K562 (cell line): ENCODE measurements around the gene PGGHG. TPM values are rescaled to one million over a fixed set of nuclear protein-coding genes. Genes with fewer than 3 reads are reported as not detected.

ENCODE experiments used
- CC2D1A ChIP-seq: fragments of 450-650 bp; IDR thresholded peaks from 2 replicates; pipeline ENCODE4 v1.6.1; 2017; ENCODE audit warnings: mild to moderate bottlenecking
- EHMT2 ChIP-seq: fragments of 450-650 bp; IDR thresholded peaks from 2 replicates; pipeline ENCODE4 v1.6.1; 2018; ENCODE audit warnings: antibody characterized with exemption
- ELF2 ChIP-seq: fragments of 250-450 bp; sonication (Bioruptor Pico); IDR thresholded peaks from 2 replicates; pipeline ENCODE4 v1.5.0; 2021; ENCODE audit warnings: mild to moderate bottlenecking
- GABPB2 ChIP-seq: fragments of 250-450 bp; sonication (Bioruptor Pico); conservative IDR thresholded peaks from 2 replicates; pipeline ENCODE4 v1.5.1; 2021; ENCODE audit warnings: mild to moderate bottlenecking
- HDAC2 ChIP-seq: fragments of 450-650 bp; IDR thresholded peaks from 2 replicates; pipeline ENCODE4 v1.6.1; 2016; ENCODE audit warnings: mild to moderate bottlenecking
- HDAC8 ChIP-seq: fragments of 450-650 bp; IDR thresholded peaks from 2 replicates; pipeline ENCODE4 v1.6.1; 2016; ENCODE audit warnings: mild to moderate bottlenecking, missing genetic modification characterization, moderate library complexity, missing compliant biosample characterization
- HDGF ChIP-seq: fragments of 450-650 bp; IDR thresholded peaks from 2 replicates; pipeline ENCODE4 v1.6.1; 2016
- TGIF2 ChIP-seq: sonication (generic); formaldehyde crosslinking; IDR thresholded peaks from 2 replicates; pipeline ENCODE4 v1.8.1; 2022; ENCODE audit warnings: mild to moderate bottlenecking, missing genetic modification reagents, moderate library complexity
- ZC3H4 ChIP-seq: sonication (generic); formaldehyde crosslinking; IDR thresholded peaks from 2 replicates; pipeline ENCODE4 v1.9.0; 2021; ENCODE audit warnings: missing genetic modification reagents, borderline replicate concordance
- ZNF644 ChIP-seq: fragments of 200-800 bp; sonication (Bioruptor generic); IDR thresholded peaks from 2 replicates; pipeline ENCODE4 v1.6.1; 2016; ENCODE audit warnings: low read depth, missing genetic modification characterization, missing compliant biosample characterization
- ZNF695 ChIP-seq: fragments of 450-650 bp; formaldehyde crosslinking; IDR thresholded peaks from 2 replicates; pipeline ENCODE4 v1.4.0; 2020; ENCODE audit warnings: mild to moderate bottlenecking, moderate library complexity
- polyA plus RNA-seq, 8 experiments: library from polyadenylated mRNA; depleted of rRNA in 4 of 8; stranded (reverse) in 5 of 8; unstranded in 3 of 8; fragments of >200 nt; fragmentation: Nextera tagmentation in 2 of 8; fragmentation: Illumina TruSeq in 1 of 8; extraction: Ambion mirVana in 2 of 8; extraction: Trizol in 1 of 8; gene quantifications; 2 replicates each; pipeline versions ENCODE4 v1.2.1 to v1.2.3, GENCODE V29; 2011 to 2014; ENCODE audit warnings: inconsistent platforms in 1 of 8, missing spikeins in 1 of 8
- total RNA-seq, 7 experiments: library from RNA; depleted of rRNA in 6 of 7; stranded (reverse); fragments of >200 nt in 6 of 7; fragmentation: Illumina TruSeq in 2 of 7; extraction: Trizol in 2 of 7; gene quantifications; 2 replicates each; pipeline versions ENCODE4 v1.2.1 to v1.2.3, GENCODE V29; 2011 to 2021; ENCODE audit warnings: low replicate concordance in 1 of 7
- TF ChIP-seq, protein P1 (sequence below): fragments of 250-450 bp; sonication (Bioruptor Pico); IDR thresholded peaks from 2 replicates; pipeline ENCODE4 v1.4.0; 2020; ENCODE audit warnings: mild to moderate bottlenecking, moderate library complexity
- TF ChIP-seq, protein P2 (sequence below): fragments of 250-450 bp; sonication (Bioruptor Pico); IDR thresholded peaks from 2 replicates; pipeline ENCODE4 v1.5.0; 2021; ENCODE audit warnings: mild to moderate bottlenecking, borderline replicate concordance
- TF ChIP-seq, protein P3 (sequence below): sonication (generic); formaldehyde crosslinking; IDR thresholded peaks from 2 replicates; pipeline ENCODE4 v1.8.0; 2022; ENCODE audit warnings: mild to moderate bottlenecking, missing genetic modification reagents
- TF ChIP-seq, protein P4 (sequence below): fragments of 200-800 bp; sonication (Bioruptor generic); IDR thresholded peaks from 2 replicates; pipeline ENCODE4 v1.6.1; 2016; ENCODE audit warnings: missing genetic modification characterization, missing compliant biosample characterization

PGGHG gene
- total and polyA plus RNA-seq, 9 of the 15 experiments (the other 6 are each of a cell fraction or from before 2014, with no cell fraction given): 0.38 to 85.1 (median 18.1) TPM

DNA sequence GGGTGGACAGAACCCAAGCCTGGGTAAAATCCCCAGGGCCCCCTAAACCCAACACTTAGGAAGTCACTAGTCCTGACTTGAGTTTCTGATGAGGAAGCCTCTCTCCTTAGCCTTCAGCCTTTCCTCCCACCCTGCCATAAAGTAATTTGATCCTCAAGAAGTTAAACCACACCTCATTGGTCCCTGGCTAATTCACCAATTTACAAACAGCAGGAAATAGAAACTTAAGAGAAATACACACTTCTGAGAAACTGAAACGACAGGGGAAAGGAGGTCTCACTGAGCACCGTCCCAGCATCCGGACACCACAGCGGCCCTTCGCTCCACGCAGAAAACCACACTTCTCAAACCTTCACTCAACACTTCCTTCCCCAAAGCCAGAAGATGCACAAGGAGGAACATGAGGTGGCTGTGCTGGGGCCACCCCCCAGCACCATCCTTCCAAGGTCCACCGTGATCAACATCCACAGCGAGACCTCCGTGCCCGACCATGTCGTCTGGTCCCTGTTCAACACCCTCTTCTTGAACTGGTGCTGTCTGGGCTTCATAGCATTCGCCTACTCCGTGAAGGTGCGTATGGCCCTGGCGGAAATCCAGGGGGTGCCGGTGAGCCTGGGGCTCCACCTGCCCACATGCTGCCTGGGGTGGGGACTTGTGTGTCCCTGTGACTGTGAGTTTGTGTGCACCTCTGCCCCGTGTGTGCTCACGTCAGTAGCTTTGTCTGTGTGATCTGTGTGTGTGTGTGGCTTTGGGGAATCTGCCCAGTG lies 25.0 kb downstream of the PGGHG start, which contains the start of gene IFITM1 (continued):
- TF ChIP-seq, protein P1, sequence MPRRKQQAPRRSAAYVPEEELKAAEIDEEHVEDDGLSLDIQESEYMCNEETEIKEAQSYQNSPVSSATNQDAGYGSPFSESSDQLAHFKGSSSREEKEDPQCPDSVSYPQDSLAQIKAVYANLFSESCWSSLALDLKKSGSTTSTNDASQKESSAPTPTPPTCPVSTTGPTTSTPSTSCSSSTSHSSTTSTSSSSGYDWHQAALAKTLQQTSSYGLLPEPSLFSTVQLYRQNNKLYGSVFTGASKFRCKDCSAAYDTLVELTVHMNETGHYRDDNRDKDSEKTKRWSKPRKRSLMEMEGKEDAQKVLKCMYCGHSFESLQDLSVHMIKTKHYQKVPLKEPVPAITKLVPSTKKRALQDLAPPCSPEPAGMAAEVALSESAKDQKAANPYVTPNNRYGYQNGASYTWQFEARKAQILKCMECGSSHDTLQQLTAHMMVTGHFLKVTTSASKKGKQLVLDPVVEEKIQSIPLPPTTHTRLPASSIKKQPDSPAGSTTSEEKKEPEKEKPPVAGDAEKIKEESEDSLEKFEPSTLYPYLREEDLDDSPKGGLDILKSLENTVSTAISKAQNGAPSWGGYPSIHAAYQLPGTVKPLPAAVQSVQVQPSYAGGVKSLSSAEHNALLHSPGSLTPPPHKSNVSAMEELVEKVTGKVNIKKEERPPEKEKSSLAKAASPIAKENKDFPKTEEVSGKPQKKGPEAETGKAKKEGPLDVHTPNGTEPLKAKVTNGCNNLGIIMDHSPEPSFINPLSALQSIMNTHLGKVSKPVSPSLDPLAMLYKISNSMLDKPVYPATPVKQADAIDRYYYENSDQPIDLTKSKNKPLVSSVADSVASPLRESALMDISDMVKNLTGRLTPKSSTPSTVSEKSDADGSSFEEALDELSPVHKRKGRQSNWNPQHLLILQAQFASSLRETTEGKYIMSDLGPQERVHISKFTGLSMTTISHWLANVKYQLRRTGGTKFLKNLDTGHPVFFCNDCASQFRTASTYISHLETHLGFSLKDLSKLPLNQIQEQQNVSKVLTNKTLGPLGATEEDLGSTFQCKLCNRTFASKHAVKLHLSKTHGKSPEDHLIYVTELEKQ: no peak
- TF ChIP-seq ZC3H4 (CRISPR knock-in tag): no peak
- TF ChIP-seq HDGF: peak; percentile 54; the same call in 1 of the 2 replicates
- peak; percentile 31; the same call in 1 of the 2 replicates for TF ChIP-seq CC2D1A
- TF ChIP-seq, protein P2, sequence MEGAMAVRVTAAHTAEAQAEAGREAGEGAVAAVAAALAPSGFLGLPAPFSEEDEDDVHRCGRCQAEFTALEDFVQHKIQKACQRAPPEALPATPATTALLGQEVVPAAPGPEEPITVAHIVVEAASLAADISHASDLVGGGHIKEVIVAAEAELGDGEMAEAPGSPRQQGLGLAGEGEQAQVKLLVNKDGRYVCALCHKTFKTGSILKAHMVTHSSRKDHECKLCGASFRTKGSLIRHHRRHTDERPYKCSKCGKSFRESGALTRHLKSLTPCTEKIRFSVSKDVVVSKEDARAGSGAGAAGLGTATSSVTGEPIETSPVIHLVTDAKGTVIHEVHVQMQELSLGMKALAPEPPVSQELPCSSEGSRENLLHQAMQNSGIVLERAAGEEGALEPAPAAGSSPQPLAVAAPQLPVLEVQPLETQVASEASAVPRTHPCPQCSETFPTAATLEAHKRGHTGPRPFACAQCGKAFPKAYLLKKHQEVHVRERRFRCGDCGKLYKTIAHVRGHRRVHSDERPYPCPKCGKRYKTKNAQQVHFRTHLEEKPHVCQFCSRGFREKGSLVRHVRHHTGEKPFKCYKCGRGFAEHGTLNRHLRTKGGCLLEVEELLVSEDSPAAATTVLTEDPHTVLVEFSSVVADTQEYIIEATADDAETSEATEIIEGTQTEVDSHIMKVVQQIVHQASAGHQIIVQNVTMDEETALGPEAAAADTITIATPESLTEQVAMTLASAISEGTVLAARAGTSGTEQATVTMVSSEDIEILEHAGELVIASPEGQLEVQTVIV (CRISPR knock-in tag): no peak
- TF ChIP-seq ZNF644 (tag): no peak
- peak; percentile 66 for TF ChIP-seq HDAC2
- TF ChIP-seq, protein P3, sequence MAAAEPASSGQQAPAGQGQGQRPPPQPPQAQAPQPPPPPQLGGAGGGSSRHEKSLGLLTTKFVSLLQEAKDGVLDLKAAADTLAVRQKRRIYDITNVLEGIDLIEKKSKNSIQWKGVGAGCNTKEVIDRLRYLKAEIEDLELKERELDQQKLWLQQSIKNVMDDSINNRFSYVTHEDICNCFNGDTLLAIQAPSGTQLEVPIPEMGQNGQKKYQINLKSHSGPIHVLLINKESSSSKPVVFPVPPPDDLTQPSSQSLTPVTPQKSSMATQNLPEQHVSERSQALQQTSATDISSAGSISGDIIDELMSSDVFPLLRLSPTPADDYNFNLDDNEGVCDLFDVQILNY: no peak
- TF ChIP-seq ZNF695 (CRISPR knock-in tag): no peak
- TF ChIP-seq EHMT2: no peak
- TF ChIP-seq, protein P4, sequence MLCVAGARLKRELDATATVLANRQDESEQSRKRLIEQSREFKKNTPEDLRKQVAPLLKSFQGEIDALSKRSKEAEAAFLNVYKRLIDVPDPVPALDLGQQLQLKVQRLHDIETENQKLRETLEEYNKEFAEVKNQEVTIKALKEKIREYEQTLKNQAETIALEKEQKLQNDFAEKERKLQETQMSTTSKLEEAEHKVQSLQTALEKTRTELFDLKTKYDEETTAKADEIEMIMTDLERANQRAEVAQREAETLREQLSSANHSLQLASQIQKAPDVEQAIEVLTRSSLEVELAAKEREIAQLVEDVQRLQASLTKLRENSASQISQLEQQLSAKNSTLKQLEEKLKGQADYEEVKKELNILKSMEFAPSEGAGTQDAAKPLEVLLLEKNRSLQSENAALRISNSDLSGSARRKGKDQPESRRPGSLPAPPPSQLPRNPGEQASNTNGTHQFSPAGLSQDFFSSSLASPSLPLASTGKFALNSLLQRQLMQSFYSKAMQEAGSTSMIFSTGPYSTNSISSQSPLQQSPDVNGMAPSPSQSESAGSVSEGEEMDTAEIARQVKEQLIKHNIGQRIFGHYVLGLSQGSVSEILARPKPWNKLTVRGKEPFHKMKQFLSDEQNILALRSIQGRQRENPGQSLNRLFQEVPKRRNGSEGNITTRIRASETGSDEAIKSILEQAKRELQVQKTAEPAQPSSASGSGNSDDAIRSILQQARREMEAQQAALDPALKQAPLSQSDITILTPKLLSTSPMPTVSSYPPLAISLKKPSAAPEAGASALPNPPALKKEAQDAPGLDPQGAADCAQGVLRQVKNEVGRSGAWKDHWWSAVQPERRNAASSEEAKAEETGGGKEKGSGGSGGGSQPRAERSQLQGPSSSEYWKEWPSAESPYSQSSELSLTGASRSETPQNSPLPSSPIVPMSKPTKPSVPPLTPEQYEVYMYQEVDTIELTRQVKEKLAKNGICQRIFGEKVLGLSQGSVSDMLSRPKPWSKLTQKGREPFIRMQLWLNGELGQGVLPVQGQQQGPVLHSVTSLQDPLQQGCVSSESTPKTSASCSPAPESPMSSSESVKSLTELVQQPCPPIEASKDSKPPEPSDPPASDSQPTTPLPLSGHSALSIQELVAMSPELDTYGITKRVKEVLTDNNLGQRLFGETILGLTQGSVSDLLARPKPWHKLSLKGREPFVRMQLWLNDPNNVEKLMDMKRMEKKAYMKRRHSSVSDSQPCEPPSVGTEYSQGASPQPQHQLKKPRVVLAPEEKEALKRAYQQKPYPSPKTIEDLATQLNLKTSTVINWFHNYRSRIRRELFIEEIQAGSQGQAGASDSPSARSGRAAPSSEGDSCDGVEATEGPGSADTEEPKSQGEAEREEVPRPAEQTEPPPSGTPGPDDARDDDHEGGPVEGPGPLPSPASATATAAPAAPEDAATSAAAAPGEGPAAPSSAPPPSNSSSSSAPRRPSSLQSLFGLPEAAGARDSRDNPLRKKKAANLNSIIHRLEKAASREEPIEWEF (CRISPR knock-in tag): no peak
- TF ChIP-seq TGIF2: no peak
- 0 out of 2 replicates have a peak, but pooled peaks have one; percentile 36 for TF ChIP-seq ELF2
- no peak for TF ChIP-seq HDAC8 (tag)
- no peak for TF ChIP-seq GABPB2 (CRISPR knock-in tag)
